HepG2 (cell line): ENCODE data around the gene AIDA. TPM values are rescaled to one million over a fixed set of nuclear protein-coding genes. Genes with fewer than 3 reads are reported as not detected.

Source experiments
- ATAC-seq: fragments of 200-7000 bp; cut with Tn5 transposase; 3 replicates; pipeline ENCODE4 v1.9.1; 2020; ENCODE audit warnings: mild to moderate bottlenecking, moderate library complexity
- BruUV-seq: library from RNA; stranded (reverse); fragments of 400-500 nt; replicated peaks from 2 replicates; lab custom pipeline; 2021; lab: Mats Ljungman, UMichigan
- CTCF ChIA-PET: fragments of 300-600 bp; formaldehyde crosslinking; extraction: SDS; loops from one replicate; lab custom pipeline; 2021; ENCODE audit warnings: low total read pairs, inconsistent platforms, low intra/inter-chr PET ratio; lab: Yijun Ruan, JAX
- POLR2A ChIA-PET: fragments of 350-600 bp; sonication (Branson Sonifier 250); formaldehyde crosslinking; loops from one replicate; lab custom pipeline; 2020; ENCODE audit warnings: antibody characterized with exemption, inconsistent platforms; lab: Yijun Ruan, JAX
- DNase-seq: peaks from one replicate; pipeline ENCODE4 v3.0.0-alpha.2; 2015; ENCODE audit warnings: low spot score
- FAIRE-seq: peaks from 3 replicates; lab custom pipeline; 2011; peaks lifted over from hg19 to GRCh38; lab: Jason Lieb, UNC
- H2AFZ ChIP-seq: one replicate; pipeline ENCODE4 v1.6.1; 2011; ENCODE audit warnings: low read length, inconsistent platforms
- H3K27ac ChIP-seq: fragments of 300-600 bp; 3 replicates; pipeline ENCODE4 v1.8.0; 2011; ENCODE audit warnings: mixed run types, mild to moderate bottlenecking, mixed read lengths, low read length, inconsistent platforms; ENCODE audit not compliant: insufficient read depth; ENCODE audit errors: extremely low read length
- H3K27me3 ChIP-seq, 2 experiments: fragments of 200-600 bp in 1 of 2; 2 replicates in 1 of 2; 3 replicates in 1 of 2; pipeline versions ENCODE4 v1.6.0 to v1.8.0; 2011; ENCODE audit warnings: low read length in 2 of 2, mild to moderate bottlenecking in 2 of 2, moderate library complexity in 2 of 2, inconsistent platforms in 1 of 2; ENCODE audit not compliant: insufficient read depth in 2 of 2, control insufficient read depth in 1 of 2
- H3K36me3 ChIP-seq, 2 experiments: fragments of 200-600 bp in 1 of 2; replicated peaks in 1 of 2; 2 replicates in 1 of 2; 3 replicates in 1 of 2; pipeline versions ENCODE4 v1.5.1 to v1.8.0; 2011; ENCODE audit warnings: low read length in 2 of 2, inconsistent platforms in 1 of 2; ENCODE audit not compliant: insufficient read depth in 2 of 2, control insufficient read depth in 1 of 2
- H3K4me1 ChIP-seq: 2 replicates; pipeline ENCODE4 v1.5.1; 2012; ENCODE audit warnings: low read length, inconsistent platforms; ENCODE audit not compliant: insufficient read depth
- H3K4me2 ChIP-seq: 2 replicates; pipeline ENCODE4 v1.6.0; 2011; ENCODE audit warnings: low read depth, low read length, inconsistent platforms
- H3K4me3 ChIP-seq, 3 experiments: fragments of 200-600 bp in 1 of 3; sonication (generic), shearing (Covaris generic) in 1 of 3; replicated peaks in 1 of 3; 2 replicates each; pipeline ENCODE4 v1.5.1; 2011 to 2016; ENCODE audit warnings: low read length in 3 of 3, inconsistent platforms in 2 of 3, low read depth in 2 of 3, mild to moderate bottlenecking in 2 of 3, control low read depth in 1 of 3, mixed read lengths in 1 of 3; ENCODE audit not compliant: insufficient read depth in 1 of 3
- H3K79me2 ChIP-seq: one replicate; pipeline ENCODE4 v1.6.1; 2011; ENCODE audit warnings: low read length, inconsistent platforms; ENCODE audit not compliant: insufficient read depth
- H3K9ac ChIP-seq: 2 replicates; pipeline ENCODE4 v1.6.0; 2011; ENCODE audit warnings: mild to moderate bottlenecking, low read depth, low read length, inconsistent platforms; ENCODE audit not compliant: insufficient read depth
- H3K9me3 ChIP-seq: 2 replicates; pipeline ENCODE4 v1.5.1; 2012; ENCODE audit warnings: mild to moderate bottlenecking, low read length
- H4K20me1 ChIP-seq: 2 replicates; pipeline ENCODE4 v1.6.0; 2011; ENCODE audit warnings: inconsistent platforms, mild to moderate bottlenecking, low read length, moderate library complexity; ENCODE audit not compliant: insufficient read depth
- GPN1 ChIP-seq: sonication (generic); formaldehyde crosslinking; IDR thresholded peaks from 2 replicates; pipeline ENCODE4 v1.5.1; 2020; ENCODE audit warnings: missing genetic modification reagents, borderline replicate concordance
- HCFC1 ChIP-seq: fragments of 150-350 bp; IDR thresholded peaks from 2 replicates; pipeline ENCODE4 v1.6.1; 2014; ENCODE audit warnings: low read depth, low read length
- MAZ ChIP-seq, 2 experiments: sonication (generic) in 1 of 2; formaldehyde crosslinking in 1 of 2; IDR thresholded peaks; 2 replicates each; pipeline versions ENCODE4 v1.5.0 to v1.6.1; 2012 to 2020; ENCODE audit warnings: low read depth in 2 of 2, mild to moderate bottlenecking in 2 of 2, borderline replicate concordance in 1 of 2, improper control_type of control experiment in 1 of 2, low read length in 1 of 2, missing genetic modification reagents in 1 of 2, moderate library complexity in 1 of 2
- NFYB ChIP-seq: sonication (generic); formaldehyde crosslinking; IDR thresholded peaks from 2 replicates; pipeline ENCODE4 v1.4.0; 2020; ENCODE audit warnings: missing genetic modification reagents
- NKX3-1 ChIP-seq: sonication (generic); formaldehyde crosslinking; IDR thresholded peaks from 2 replicates; pipeline ENCODE4 v1.5.0; 2020; ENCODE audit warnings: missing genetic modification reagents
- SMAD3 ChIP-seq: sonication (generic); formaldehyde crosslinking; IDR thresholded peaks from 2 replicates; pipeline ENCODE4 v1.4.0; 2020; ENCODE audit warnings: missing genetic modification reagents
- SMYD3 ChIP-seq: sonication (generic); formaldehyde crosslinking; IDR thresholded peaks from 2 replicates; pipeline ENCODE4 v1.8.1; 2023; ENCODE audit warnings: mild to moderate bottlenecking, missing genetic modification reagents
- SYNCRIP ChIP-seq: fragments of 200-400 bp; formaldehyde crosslinking; IDR thresholded peaks from 2 replicates; pipeline ENCODE4 v1.6.1; 2018; ENCODE audit warnings: mild to moderate bottlenecking, low read depth, low read length; ENCODE audit not compliant: insufficient read depth
- ZNF747 ChIP-seq: sonication (generic); formaldehyde crosslinking; IDR thresholded peaks from 2 replicates; pipeline ENCODE4 v1.8.1; 2023; ENCODE audit warnings: missing genetic modification reagents, mild to moderate bottlenecking, borderline replicate concordance
- WGBS: methylation state at CpG from one replicate; pipeline ENCODE4 v1.1.6; 2017; ENCODE audit warnings: low lambda C conversion rate; 5-methylcytosine and 5-hydroxymethylcytosine counted together
- in situ Hi-C: cut with HindIII; loops from 2 replicates; pipeline ENCODE4 v1.10.0; 2017; ENCODE audit warnings: low pct_unique_long_range_greater_than_20kb; ENCODE audit not compliant: extremely low pct_ligation_motif_present
- intact Hi-C: fragments of 100-400 bp; cut with micrococcal nuclease; formaldehyde crosslinking; loops from one replicate; pipeline ENCODE4 v1.10.0; 2022; ENCODE audit not compliant: unreplicated experiment
- polyA plus RNA-seq, 8 experiments: library from polyadenylated mRNA; depleted of rRNA in 3 of 8; stranded (reverse) in 7 of 8; unstranded in 1 of 8; fragments of >200 nt; fragmentation: Illumina TruSeq in 4 of 8; extraction: Trizol in 4 of 8; gene quantifications; 2 replicates each; pipeline versions ENCODE4 v1.2.1 to v1.2.3, GENCODE V29; 2011 to 2016; ENCODE audit warnings: low read depth in 4 of 8, missing spikeins in 1 of 8, mixed read lengths in 1 of 8; ENCODE audit not compliant: insufficient read depth in 1 of 8
- total RNA-seq, 5 experiments: library from RNA; depleted of rRNA; stranded (reverse); fragments of >200 nt; fragmentation: Illumina TruSeq; extraction: Trizol; gene quantifications; 2 replicates each; pipeline ENCODE4 v1.2.3, GENCODE V29; 2016; ENCODE audit warnings: low read depth in 1 of 5
- TF ChIP-seq, protein P1 (sequence below): sonication (generic); formaldehyde crosslinking; IDR thresholded peaks from 2 replicates; pipeline ENCODE4 v1.4.0; 2020; ENCODE audit warnings: missing genetic modification reagents

Gene AIDA
- total and polyA plus RNA-seq, 2 of the 13 experiments (the other 11 are each of a cell fraction or from before 2014, with no cell fraction given), result 17.5 to 35.4 TPM

DNA sequence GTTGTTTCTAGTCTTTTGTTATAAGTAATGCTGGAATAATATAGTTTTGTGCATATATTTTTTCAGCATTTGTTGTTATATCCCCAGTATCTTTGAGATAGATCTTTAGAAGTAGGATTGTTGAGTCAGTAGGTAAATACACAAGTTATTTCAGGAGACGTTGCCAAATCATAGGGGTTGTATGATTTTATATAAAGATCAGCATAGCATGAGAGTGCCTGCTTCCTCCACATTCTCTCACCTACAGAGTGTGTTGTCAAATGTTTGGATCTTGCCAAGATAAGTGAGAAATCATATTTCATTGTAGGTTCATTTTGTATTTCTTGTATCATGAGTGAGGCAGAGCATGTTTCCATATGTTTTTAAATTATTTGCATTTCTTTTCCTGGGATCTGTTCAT lies 69.8 kb downstream of the AIDA start:
- 91% methylated on average over 1 of the region's 1 CpG for WGBS
- Histone ChIP-seq H3K27me3 (no peaks in the 10 kb centered on the region; a peak in 1 of 5 replicates), H3K36me3 (peaks cover 3 to 19% of the 10 kb centered on the region in 2 experiments; a peak in 4 of 5 replicates), H3K4me3 (no peak overlapping the region), H3K79me2 (peaks cover 14% of the 10 kb centered on the region), H3K9me3 (0 out of 2 replicates have a peak, but pooled peaks cover 5% of the 10 kb centered on the region), H3K27ac (no peak overlapping the region), H4K20me1 (no peaks in the 10 kb centered on the region), H2AFZ (no peak overlapping the region), H3K4me2 (no peak overlapping the region), H3K9ac (no peak overlapping the region), H3K4me1 (peaks cover 18% of the 10 kb centered on the region)
- DNase-seq (no peak), FAIRE-seq (no peak), ATAC-seq (no peak)
- BruUV-seq, result no TSS peak
- TF ChIP-seq MAZ (IDR thresholded peaks at IDR 0.05; ENCODE audit: borderline replicate concordance, low read depth, low read length) (no peak), MAZ (CRISPR knock-in tag; IDR thresholded peaks at IDR 0.05; ENCODE audit: low read depth) (no peak)
- intact Hi-C loops (no loop called here), in situ Hi-C loops (no loop called here)
- ChIA-PET CTCF (no interaction called here), POLR2A (interaction anchor here (2.1 kb wide), 2 partner anchors 8 to 70 kb away, joined by 13 to 20 read pairs; partner anchors contain the start of genes AIDA and BROX)

DNA sequence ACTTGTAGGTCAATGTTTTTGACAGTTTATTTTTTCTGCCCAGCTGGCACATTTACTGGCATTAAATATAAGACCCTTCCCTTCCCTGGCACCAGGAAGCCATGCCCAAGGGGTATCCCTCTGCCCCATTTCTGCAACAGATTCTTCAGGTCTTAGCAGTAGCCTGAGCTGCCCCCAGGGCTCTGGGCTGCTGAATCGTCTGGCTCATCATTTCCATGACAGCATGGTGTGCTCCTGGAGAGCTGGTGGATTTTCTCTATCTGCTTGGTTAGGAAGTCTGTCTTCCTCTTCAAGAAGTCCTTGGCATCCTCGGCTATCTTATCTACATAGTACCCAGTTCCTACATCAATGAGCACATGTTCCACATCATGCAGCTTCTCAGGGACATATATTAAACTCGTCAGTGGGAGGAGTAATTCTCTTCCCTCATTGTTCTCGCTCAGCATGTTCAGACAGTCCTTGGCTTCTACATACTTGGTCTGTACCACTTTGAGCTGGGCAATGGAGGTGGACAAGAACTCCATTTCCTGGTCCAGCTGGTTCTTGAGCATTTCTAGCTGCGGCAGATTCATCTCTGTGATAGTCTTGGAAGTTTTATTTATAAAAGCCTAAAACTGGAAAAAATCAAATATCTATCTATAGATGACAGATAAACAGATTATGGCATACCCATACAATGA lies 70.9 kb downstream of the AIDA start:
- Histone ChIP-seq H3K27me3 (no peaks in the 10 kb centered on the region; a peak in 1 of 5 replicates), H3K36me3 (peaks cover 3 to 15% of the 10 kb centered on the region in 2 experiments; a peak in 4 of 5 replicates), H3K4me3 (no peak overlapping the region), H3K4me1 (peaks cover 18% of the 10 kb centered on the region), H3K27ac (no peak overlapping the region), H2AFZ (no peak overlapping the region), H3K9me3 (0 out of 2 replicates have a peak, but pooled peaks cover 5% of the 10 kb centered on the region), H4K20me1 (no peaks in the 10 kb centered on the region), H3K79me2 (peaks cover 14% of the 10 kb centered on the region), H3K9ac (no peak overlapping the region), H3K4me2 (no peak overlapping the region)
- ChIA-PET POLR2A (no interaction called here), CTCF (no interaction called here)
- ATAC-seq (no peak), DNase-seq (no peak), FAIRE-seq (no peak)
- intact Hi-C loops (no loop called here), in situ Hi-C loops (no loop called here)
- no TSS peak for BruUV-seq
- TF ChIP-seq SMAD3 (CRISPR knock-in tag) (no peak), NFYB (CRISPR knock-in tag) (no peak), SYNCRIP (no peak), GPN1 (CRISPR knock-in tag) (no peak), NKX3-1 (CRISPR knock-in tag) (no peak), SMYD3 (no peak), ZNF747 (CRISPR knock-in tag) (no peak), HCFC1 (no peak)
- TF ChIP-seq, protein P1, sequence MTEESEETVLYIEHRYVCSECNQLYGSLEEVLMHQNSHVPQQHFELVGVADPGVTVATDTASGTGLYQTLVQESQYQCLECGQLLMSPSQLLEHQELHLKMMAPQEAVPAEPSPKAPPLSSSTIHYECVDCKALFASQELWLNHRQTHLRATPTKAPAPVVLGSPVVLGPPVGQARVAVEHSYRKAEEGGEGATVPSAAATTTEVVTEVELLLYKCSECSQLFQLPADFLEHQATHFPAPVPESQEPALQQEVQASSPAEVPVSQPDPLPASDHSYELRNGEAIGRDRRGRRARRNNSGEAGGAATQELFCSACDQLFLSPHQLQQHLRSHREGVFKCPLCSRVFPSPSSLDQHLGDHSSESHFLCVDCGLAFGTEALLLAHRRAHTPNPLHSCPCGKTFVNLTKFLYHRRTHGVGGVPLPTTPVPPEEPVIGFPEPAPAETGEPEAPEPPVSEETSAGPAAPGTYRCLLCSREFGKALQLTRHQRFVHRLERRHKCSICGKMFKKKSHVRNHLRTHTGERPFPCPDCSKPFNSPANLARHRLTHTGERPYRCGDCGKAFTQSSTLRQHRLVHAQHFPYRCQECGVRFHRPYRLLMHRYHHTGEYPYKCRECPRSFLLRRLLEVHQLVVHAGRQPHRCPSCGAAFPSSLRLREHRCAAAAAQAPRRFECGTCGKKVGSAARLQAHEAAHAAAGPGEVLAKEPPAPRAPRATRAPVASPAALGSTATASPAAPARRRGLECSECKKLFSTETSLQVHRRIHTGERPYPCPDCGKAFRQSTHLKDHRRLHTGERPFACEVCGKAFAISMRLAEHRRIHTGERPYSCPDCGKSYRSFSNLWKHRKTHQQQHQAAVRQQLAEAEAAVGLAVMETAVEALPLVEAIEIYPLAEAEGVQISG (CRISPR knock-in tag), result no peak
- 92% methylated on average over 5 of the region's 5 CpGs for WGBS
